T47D (cell line): ENCODE data around the gene SUMO4.

ENCODE experiments used
- DNase-seq, 2 experiments: peaks; one replicate each; pipeline versions ENCODE4 v3.0.0 to v3.0.0-alpha.2; 2011 to 2012; ENCODE audit warnings: low read depth in 1 of 2, low spot score in 1 of 2
- JUND ChIP-seq: IDR thresholded peaks from 2 replicates; pipeline ENCODE4 v1.6.1; 2012; ENCODE audit warnings: low read depth
- in situ Hi-C: cut with HindIII; loops from 2 replicates; pipeline ENCODE4 v1.10.0; 2016; ENCODE audit warnings: low sequenced_read_pairs, low pct_unique_long_range_greater_than_20kb

The SUMO4 gene

GRCh38 chr6:149372062-149372461, 28.0 kb upstream of the SUMO4 start:
- no peak for DNase-seq
- in situ Hi-C loops, result no loop called here
- TF ChIP-seq JUND, result peak; percentile 37; the same call in 1 of the 2 replicates

GRCh38 chr6:149373511-149373910, 26.6 kb upstream of the SUMO4 start:
- TF ChIP-seq JUND, result no peak

GRCh38 chr6:149379977-149380376, 20.1 kb upstream of the SUMO4 start:
- in situ Hi-C loops, result no loop called here
- no peak for TF ChIP-seq JUND
- no peak for DNase-seq

More at GRCh38 chr6:149373511-149373910, 26.6 kb upstream of the SUMO4 start:
- in situ Hi-C loops, result no loop called here
- DNase-seq, result no peak

GRCh38 chr6:149380523-149380922, 19.5 kb upstream of the SUMO4 start:
- in situ Hi-C loops, result no loop called here
- no peak for DNase-seq
- TF ChIP-seq JUND, result no peak

GRCh38 chr6:149383371-149383770, 16.7 kb upstream of the SUMO4 start:
- DNase-seq, result no peak
- TF ChIP-seq JUND, result no peak
- in situ Hi-C loops, result no loop called here

GRCh38 chr6:149384464-149384863, 15.6 kb upstream of the SUMO4 start:
- in situ Hi-C loops, result no loop called here
- TF ChIP-seq JUND, result no peak
- DNase-seq, result no peak

- TF ChIP-seq JUND, result no peak
- in situ Hi-C loops, result no loop called here
- no peak for DNase-seq
Measured at GRCh38 chr6:149385998-149386646, 13.9 kb upstream of the SUMO4 start.

GRCh38 chr6:149387779-149388512, 12.1 kb upstream of the SUMO4 start:
- in situ Hi-C loops, result no loop called here
- no peak for TF ChIP-seq JUND
- no peak for DNase-seq

- DNase-seq, result no peak
- TF ChIP-seq JUND, result no peak
- in situ Hi-C loops, result no loop called here
Measured at GRCh38 chr6:149389509-149390297, 10.4 kb upstream of the SUMO4 start.

- no peak for DNase-seq
- in situ Hi-C loops, result no loop called here
- no peak for TF ChIP-seq JUND
Measured at GRCh38 chr6:149392093-149392492, 8.0 kb upstream of the SUMO4 start.

GRCh38 chr6:149392535-149392934, 7.5 kb upstream of the SUMO4 start:
- no peak for TF ChIP-seq JUND
- in situ Hi-C loops, result no loop called here
- DNase-seq, result no peak

GRCh38 chr6:149393002-149393679, 6.9 kb upstream of the SUMO4 start:
- in situ Hi-C loops, result no loop called here

GRCh38 chr6:149395185-149395584, 4.9 kb upstream of the SUMO4 start:
- no peak for DNase-seq
- in situ Hi-C loops, result no loop called here
- no peak for TF ChIP-seq JUND

More at GRCh38 chr6:149393002-149393679, 6.9 kb upstream of the SUMO4 start:
- no peak for DNase-seq
- no peak for TF ChIP-seq JUND
